SK-N-MC (cell line): Measurements from ENCODE around the gene DUS2.

Source experiments
- EZH2 ChIP-seq: fragments of 200-600 bp; sonication (generic); IDR thresholded peaks from one replicate; pipeline ENCODE4 v1.6.1; 2017; ENCODE audit warnings: antibody characterized with exemption
- FOXP2 ChIP-seq: optimal IDR thresholded peaks from 2 replicates; pipeline ENCODE3; 2011; ENCODE audit warnings: mild to moderate bottlenecking, moderate library complexity; ENCODE audit not compliant: insufficient read depth; ENCODE audit errors: extremely low read length, control extremely low read depth
- POLR2AphosphoS5 ChIP-seq: IDR thresholded peaks from 2 replicates; pipeline ENCODE4 v1.6.1; 2012; ENCODE audit warnings: mild to moderate bottlenecking, low read depth, low read length, borderline replicate concordance

DNA sequence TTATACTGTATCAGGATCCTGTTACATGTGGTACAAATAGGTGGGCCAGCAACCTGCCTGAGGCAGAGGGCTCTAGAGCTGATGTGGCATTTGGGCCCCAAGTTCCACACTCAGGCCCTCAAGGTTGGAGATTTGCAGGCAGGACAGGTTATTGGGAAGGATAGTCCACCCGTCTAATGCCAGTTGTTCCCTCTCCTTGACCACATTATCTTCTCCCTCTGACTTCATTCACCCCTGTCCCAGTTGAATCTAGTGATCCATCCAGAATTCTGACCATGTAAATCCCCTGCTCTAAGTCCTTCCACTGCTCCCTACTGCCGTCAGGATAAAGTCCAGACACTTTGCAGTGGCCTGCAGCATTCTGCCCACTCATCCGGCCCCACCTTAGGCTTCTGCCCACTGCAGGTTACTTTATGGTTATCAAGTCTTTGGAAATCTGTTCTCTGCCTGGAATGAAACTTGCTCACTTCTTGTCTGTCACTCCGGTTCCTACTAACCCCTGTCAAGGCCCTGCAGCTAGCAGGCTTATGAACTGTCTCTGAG, 60.2 kb downstream of the DUS2 start:
- TF ChIP-seq POLR2AphosphoS5 (no peak), EZH2 (no peak), FOXP2 (no peak)
